Measurements from ENCODE around the gene TMEM61.

Gene TMEM61

GRCh38 chr1:55041613-55042012 is 61.2 kb downstream of the TMEM61 start:
- no peak for DNase-seq
